ENCODE data around the gene MAGI1. TPM values are rescaled to one million over a fixed set of nuclear protein-coding genes. Genes with fewer than 3 reads are reported as not detected.

Gene MAGI1
- total RNA-seq, 1 experiment from 2014 or later = 38.6 TPM

DNA sequence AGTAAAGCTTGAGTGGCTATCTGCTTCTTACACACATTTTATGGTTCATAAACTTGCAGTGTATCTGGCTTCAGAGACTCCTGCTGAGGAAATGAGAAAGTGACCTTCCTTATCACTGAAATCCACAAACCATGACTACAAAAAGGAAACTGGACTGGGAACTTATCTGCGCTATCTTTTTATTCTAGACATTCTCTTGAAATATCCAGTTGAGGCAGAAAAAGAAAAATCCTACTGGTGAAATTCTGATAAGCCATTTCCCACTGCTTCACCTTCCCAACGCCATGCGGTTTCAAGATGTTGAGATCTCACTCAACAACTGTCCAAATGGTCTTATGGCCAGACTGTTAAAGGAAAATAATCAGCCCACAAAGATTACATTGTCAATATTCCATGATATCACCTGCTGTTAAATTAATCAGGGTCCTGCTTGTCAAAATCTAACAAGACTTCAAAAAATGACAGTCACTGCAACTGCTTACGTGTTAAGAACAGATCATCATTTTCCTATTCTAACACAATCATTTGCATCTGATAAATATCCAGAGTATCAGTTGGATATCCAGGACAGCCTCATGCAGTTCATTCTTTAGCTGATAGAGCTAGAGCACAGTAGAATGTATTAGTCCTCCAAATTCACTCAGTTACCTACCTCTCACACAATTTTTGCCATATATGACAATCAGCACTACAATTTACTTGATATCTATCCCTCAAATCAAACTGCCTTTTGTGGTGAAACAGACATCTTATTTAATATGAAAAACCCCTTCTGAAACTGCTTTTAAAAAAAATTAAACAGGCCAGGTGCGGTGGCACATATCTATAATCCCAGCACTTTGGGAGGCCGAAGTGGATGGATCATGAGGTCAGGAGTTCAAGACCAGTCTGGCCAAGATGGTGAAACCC lies 538.1 kb downstream of the MAGI1 start:
- ChIA-PET POLR2A (no interaction called here), RAD21 (ENCODE audit: low non-redundant PET in 1 of 2, low total read pairs in 2 of 2, uncharacterized antibody in 2 of 2, unreplicated experiment in 2 of 2) (no interaction called here), CTCF (no interaction called here)
- H2AFZ ChIP-seq (ENCODE audit: low read depth, low read length, poor library complexity, severe bottlenecking) = no peak overlapping the region
- intact Hi-C loops (cut with micrococcal nuclease) = no loop called here
- ATAC-seq (no peak), DNase-seq (ENCODE audit: low read depth, low spot score) (no peak)
- H4K20me1 ChIP-seq (ENCODE audit: insufficient read depth) = no peaks in the 10 kb centered on the region
- no peaks in the 10 kb centered on the region for H3K27me3 ChIP-seq (ENCODE audit: insufficient read depth, low read length)
- H3K4me2 ChIP-seq (ENCODE audit: low read length) = no peak overlapping the region
- H3K9me3 ChIP-seq (ENCODE audit: control insufficient read depth in 1 of 2, insufficient read depth in 1 of 2, low read depth in 1 of 2, low read length in 2 of 2) = no peaks in the 10 kb centered on the region
- H3K27ac ChIP-seq (ENCODE audit: low read depth, low read length) = no peak overlapping the region
- BruUV-seq (replicated peaks) = no TSS peak
- H3K9me2 ChIP-seq (ENCODE audit: insufficient read depth) = no peaks in the 10 kb centered on the region
- TF ChIP-seq ZNF274 (IDR thresholded peaks at IDR 0.05; ENCODE audit: low read depth, low read length) (no peak), CBX3 (IDR thresholded peaks at IDR 0.05; ENCODE audit: low read depth) (no peak), ZFX (IDR thresholded peaks at IDR 0.05) (no peak), SP1 (IDR thresholded peaks at IDR 0.05; ENCODE audit: low read depth) (no peak), SRF (IDR thresholded peaks at IDR 0.05; ENCODE audit: low read depth) (no peak), SIN3A (IDR thresholded peaks at IDR 0.05; ENCODE audit: low read depth) (no peak), RAD21 (IDR thresholded peaks at IDR 0.05; ENCODE audit: low read depth) (no peak), FOSL1 (IDR thresholded peaks at IDR 0.05; ENCODE audit: low read depth) (no peak), JUND (IDR thresholded peaks at IDR 0.05) (no peak)
- TF ChIP-seq, protein P1, sequence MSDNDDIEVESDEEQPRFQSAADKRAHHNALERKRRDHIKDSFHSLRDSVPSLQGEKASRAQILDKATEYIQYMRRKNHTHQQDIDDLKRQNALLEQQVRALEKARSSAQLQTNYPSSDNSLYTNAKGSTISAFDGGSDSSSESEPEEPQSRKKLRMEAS (IDR thresholded peaks at IDR 0.05) = no peak
- TF ChIP-seq, protein P2, sequence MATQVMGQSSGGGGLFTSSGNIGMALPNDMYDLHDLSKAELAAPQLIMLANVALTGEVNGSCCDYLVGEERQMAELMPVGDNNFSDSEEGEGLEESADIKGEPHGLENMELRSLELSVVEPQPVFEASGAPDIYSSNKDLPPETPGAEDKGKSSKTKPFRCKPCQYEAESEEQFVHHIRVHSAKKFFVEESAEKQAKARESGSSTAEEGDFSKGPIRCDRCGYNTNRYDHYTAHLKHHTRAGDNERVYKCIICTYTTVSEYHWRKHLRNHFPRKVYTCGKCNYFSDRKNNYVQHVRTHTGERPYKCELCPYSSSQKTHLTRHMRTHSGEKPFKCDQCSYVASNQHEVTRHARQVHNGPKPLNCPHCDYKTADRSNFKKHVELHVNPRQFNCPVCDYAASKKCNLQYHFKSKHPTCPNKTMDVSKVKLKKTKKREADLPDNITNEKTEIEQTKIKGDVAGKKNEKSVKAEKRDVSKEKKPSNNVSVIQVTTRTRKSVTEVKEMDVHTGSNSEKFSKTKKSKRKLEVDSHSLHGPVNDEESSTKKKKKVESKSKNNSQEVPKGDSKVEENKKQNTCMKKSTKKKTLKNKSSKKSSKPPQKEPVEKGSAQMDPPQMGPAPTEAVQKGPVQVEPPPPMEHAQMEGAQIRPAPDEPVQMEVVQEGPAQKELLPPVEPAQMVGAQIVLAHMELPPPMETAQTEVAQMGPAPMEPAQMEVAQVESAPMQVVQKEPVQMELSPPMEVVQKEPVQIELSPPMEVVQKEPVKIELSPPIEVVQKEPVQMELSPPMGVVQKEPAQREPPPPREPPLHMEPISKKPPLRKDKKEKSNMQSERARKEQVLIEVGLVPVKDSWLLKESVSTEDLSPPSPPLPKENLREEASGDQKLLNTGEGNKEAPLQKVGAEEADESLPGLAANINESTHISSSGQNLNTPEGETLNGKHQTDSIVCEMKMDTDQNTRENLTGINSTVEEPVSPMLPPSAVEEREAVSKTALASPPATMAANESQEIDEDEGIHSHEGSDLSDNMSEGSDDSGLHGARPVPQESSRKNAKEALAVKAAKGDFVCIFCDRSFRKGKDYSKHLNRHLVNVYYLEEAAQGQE (IDR thresholded peaks at IDR 0.05; ENCODE audit: low read depth) = no peak
- H3K36me3 ChIP-seq (ENCODE audit: control insufficient read depth in 1 of 2, insufficient read depth in 2 of 2, low read length in 2 of 2) = no peaks in the 10 kb centered on the region
- H3K9ac ChIP-seq (ENCODE audit: low read length) = no peak overlapping the region
- no peak overlapping the region for H3K4me3 ChIP-seq (replicated peaks in 1 of 2; ENCODE audit: low read depth in 1 of 2, low read length in 2 of 2)
- H3K4me1 ChIP-seq (ENCODE audit: control insufficient read depth in 1 of 2, insufficient read depth in 2 of 2, low read length in 2 of 2) = no peaks in the 10 kb centered on the region
- no peaks in the 10 kb centered on the region for H3K79me2 ChIP-seq (ENCODE audit: insufficient read depth, low read length)
